Gastroesophageal sphincter (tissue), 3 donors: ENCODE data around the gene CFAP97D2.

ENCODE experiments used
- CTCF ChIP-seq, 4 experiments: fragments of 200-600 bp in 2 of 4; fragments of 450-650 bp in 2 of 4; sonication (generic) in 1 of 4; IDR thresholded peaks; one replicate each; pipeline ENCODE4 v1.5.1; 2017 to 2019; ENCODE audit warnings: antibody characterized with exemption in 4 of 4, mild to moderate bottlenecking in 2 of 4, moderate library complexity in 2 of 4
- POLR2A ChIP-seq, 2 donors: fragments of 450-650 bp; IDR thresholded peaks; one replicate each; pipeline ENCODE4 v1.6.1; 2017; ENCODE audit warnings: antibody characterized with exemption in 2 of 2, mild to moderate bottlenecking in 2 of 2, moderate library complexity in 1 of 2
- POLR2AphosphoS5 ChIP-seq: sonication (generic); formaldehyde crosslinking; IDR thresholded peaks from one replicate; pipeline ENCODE4 v1.6.1; 2017; ENCODE audit warnings: antibody characterized with exemption

GRCh38 chr13:114162533-114162922, 16.5 kb upstream of the CFAP97D2 start:
- TF ChIP-seq CTCF (IDR thresholded peaks at IDR 0.05) (no peak), POLR2A (IDR thresholded peaks at IDR 0.05) (no peak), POLR2AphosphoS5 (no peak)
